B cell (primary cell): Measurements from ENCODE around the gene GGACT. TPM values are rescaled to one million over a fixed set of nuclear protein-coding genes. Genes with fewer than 3 reads are reported as not detected.

Experiments
- ATAC-seq: fragments of 200-7000 bp; cut with Tn5 transposase; one replicate; pipeline ENCODE4 v1.10.0; 2021; ENCODE audit warnings: low read depth, mild to moderate bottlenecking, moderate number of reproducible peaks, moderate library complexity
- CTCF ChIA-PET: fragments of 350-600 bp; sonication (Branson Sonifier 250); formaldehyde crosslinking; loops from one replicate; lab custom pipeline; 2021; ENCODE audit warnings: antibody characterized with exemption, inconsistent platforms; lab: Charles Lee
- POLR2A ChIA-PET: fragments of 350-600 bp; sonication (Branson Sonifier 250); formaldehyde crosslinking; loops from one replicate; lab custom pipeline; 2021; ENCODE audit warnings: antibody characterized with exemption; lab: Charles Lee
- DNase-seq: peaks from one replicate; pipeline ENCODE4 v3.0.0; 2013
- H2AFZ ChIP-seq: 2 replicates; pipeline ENCODE4 v1.6.1; 2012; ENCODE audit warnings: mild to moderate bottlenecking, low read depth, low read length; ENCODE audit not compliant: insufficient read depth, poor library complexity, severe bottlenecking
- H3K27ac ChIP-seq, 2 donors: 1 replicate in 1 of 2; 2 replicates in 1 of 2; pipeline ENCODE4 v1.5.1; 2012 to 2013; ENCODE audit warnings: low read length in 2 of 2, mild to moderate bottlenecking in 2 of 2, moderate library complexity in 1 of 2
- H3K27me3 ChIP-seq, 4 experiments: fragments of 200-600 bp in 1 of 4; sonication (generic) in 1 of 4; replicated peaks in 1 of 4; 1 replicate in 2 of 4; 2 replicates in 2 of 4; pipeline versions ENCODE4 v1.6.1 to v1.7.0; 2013 to 2016; ENCODE audit warnings: low read length in 3 of 4, mild to moderate bottlenecking in 2 of 4, mixed read lengths in 1 of 4, moderate library complexity in 1 of 4; ENCODE audit not compliant: insufficient read depth in 4 of 4, control insufficient read depth in 3 of 4; ENCODE audit errors: control extremely low read depth in 1 of 4
- H3K36me3 ChIP-seq, 2 experiments: replicated peaks in 1 of 2; 1 replicate in 1 of 2; 2 replicates in 1 of 2; pipeline versions ENCODE4 v1.6.1 to v1.7.1; 2013; ENCODE audit warnings: low read length in 1 of 2; ENCODE audit not compliant: insufficient read depth in 2 of 2, control insufficient read depth in 1 of 2; ENCODE audit errors: control extremely low read depth in 1 of 2, extremely low read depth in 1 of 2
- H3K4me1 ChIP-seq, 2 donors: fragments of 200-600 bp in 1 of 2; sonication (generic) in 1 of 2; 1 replicate in 1 of 2; 2 replicates in 1 of 2; pipeline versions ENCODE4 v1.5.1 to v1.6.1; 2013 to 2017; ENCODE audit warnings: low read length in 2 of 2; ENCODE audit not compliant: control insufficient read depth in 2 of 2, insufficient read depth in 2 of 2
- H3K4me2 ChIP-seq: replicated peaks from 2 replicates; pipeline ENCODE3; 2012; ENCODE audit warnings: mild to moderate bottlenecking, low read depth, low read length; ENCODE audit not compliant: poor library complexity, severe bottlenecking
- H3K4me3 ChIP-seq, 5 experiments: fragments of 200-600 bp in 1 of 5; sonication (generic) in 1 of 5; 1 replicate in 3 of 5; 2 replicates in 2 of 5; pipeline versions ENCODE4 v1.5.1 to v1.7.0; 2011 to 2016; ENCODE audit warnings: low read length in 4 of 5, mild to moderate bottlenecking in 4 of 5, low read depth in 2 of 5, control low read depth in 1 of 5, moderate library complexity in 1 of 5; ENCODE audit not compliant: insufficient read depth in 1 of 5; ENCODE audit errors: control extremely low read depth in 1 of 5, extremely low read depth in 1 of 5
- H3K79me2 ChIP-seq: fragments of 200-600 bp; sonication (generic); one replicate; pipeline ENCODE4 v1.6.0; 2016; ENCODE audit warnings: low read length; ENCODE audit not compliant: control insufficient read depth, insufficient read depth
- H3K9ac ChIP-seq: fragments of 200-600 bp; sonication (generic); 2 replicates; pipeline ENCODE4 v1.6.1; 2017; ENCODE audit warnings: mild to moderate bottlenecking, low read length, moderate library complexity
- H3K9me3 ChIP-seq, 3 donors: one replicate each; pipeline versions ENCODE4 v1.6.1 to v1.7.1; 2013; ENCODE audit warnings: low read length in 2 of 3; ENCODE audit not compliant: control insufficient read depth in 2 of 3, insufficient read depth in 1 of 3; ENCODE audit errors: control extremely low read depth in 1 of 3
- H4K20me1 ChIP-seq: 2 replicates; pipeline ENCODE4 v1.6.0; 2012; ENCODE audit warnings: mild to moderate bottlenecking, low read length; ENCODE audit not compliant: insufficient read depth, control insufficient read depth, poor library complexity, severe bottlenecking
- H3K27ac Mint-ChIP-seq: one replicate; pipeline ENCODE4 v1.8.0; 2021; ENCODE audit warnings: mixed read lengths
- H3K27me3 Mint-ChIP-seq: one replicate; pipeline ENCODE4 v1.8.0; 2021; ENCODE audit warnings: mixed read lengths
- H3K4me1 Mint-ChIP-seq: one replicate; pipeline ENCODE4 v1.8.0; 2021; ENCODE audit warnings: mixed read lengths
- H3K4me3 Mint-ChIP-seq: one replicate; pipeline ENCODE4 v1.8.0; 2021; ENCODE audit warnings: mixed read lengths
- H3K9me3 Mint-ChIP-seq: one replicate; pipeline ENCODE4 v1.8.0; 2022; ENCODE audit warnings: mixed read lengths; ENCODE audit not compliant: insufficient read depth
- CTCF ChIP-seq: fragments of 200-600 bp; IDR thresholded peaks from one replicate; pipeline ENCODE4 v1.8.0; 2022; ENCODE audit warnings: antibody characterized with exemption, mild to moderate bottlenecking
- EZH2 ChIP-seq: IDR thresholded peaks from 2 replicates; pipeline ENCODE4 v1.6.1; 2012; ENCODE audit warnings: borderline replicate concordance, low read depth, mild to moderate bottlenecking, moderate library complexity, low read length; ENCODE audit not compliant: insufficient read depth, poor library complexity, severe bottlenecking
- WGBS: methylation state at CpG from one replicate; pipeline ENCODE4 v1.1.5; 2013; ENCODE audit warnings: missing lambda C conversion rate; ENCODE audit not compliant: insufficient coverage; 5-methylcytosine and 5-hydroxymethylcytosine counted together
- intact Hi-C: fragments of 100-400 bp; cut with micrococcal nuclease; formaldehyde crosslinking; loops from one replicate; pipeline ENCODE4 v1.10.0; 2022
- polyA plus RNA-seq: library from polyadenylated mRNA; depleted of rRNA; stranded (reverse); fragments of >200 nt; gene quantifications from 2 replicates; pipeline ENCODE4 v1.2.3, GENCODE V29; 2012
- total RNA-seq, 2 donors: library from RNA; stranded (reverse); fragments of 120-200 nt in 1 of 2; gene quantifications; 1 replicate in 1 of 2; 2 replicates in 1 of 2; pipeline versions ENCODE4 v1.2.3 to v1.2.4, GENCODE V29; 2013 to 2022

Gene GGACT
- total and polyA plus RNA-seq, 2 donors (not counting 1 experiment from before 2014, with no cell fraction given), result 3.2 to 3.5 TPM

- H3K9ac ChIP-seq, result no peak overlapping the region
- H3K4me3 ChIP-seq, result no peak overlapping the region
- no peak for DNase-seq
- Mint-ChIP-seq H3K4me1 (no peaks in the 10 kb centered on the region), H3K4me3 (no peak overlapping the region), H3K27me3 (no peaks in the 10 kb centered on the region), H3K9me3 (peaks cover 3% of the 10 kb centered on the region), H3K27ac (no peak overlapping the region)
- H3K4me1 ChIP-seq, result no peaks in the 10 kb centered on the region
- ChIA-PET POLR2A (no interaction called here), CTCF (no interaction called here)
- intact Hi-C loops, result no loop called here
- H4K20me1 ChIP-seq, result no peaks in the 10 kb centered on the region
- no peaks in the 10 kb centered on the region for H3K27me3 ChIP-seq
- no peak overlapping the region for H3K27ac ChIP-seq
- no peak overlapping the region for H3K4me2 ChIP-seq
- TF ChIP-seq CTCF (no peak), EZH2 (no peak)
- no peaks in the 10 kb centered on the region for H3K79me2 ChIP-seq
- no peak for ATAC-seq
- WGBS, result no CpG with 5 or more reads among the region's 2 CpGs
- H2AFZ ChIP-seq, result no peak overlapping the region
- H3K9me3 ChIP-seq, result no peaks in the 10 kb centered on the region
- peaks cover 0 to 16% of the 10 kb centered on the region in 2 experiments for H3K36me3 ChIP-seq
Measured at GRCh38 chr13:100581504-100581903, 7.1 kb downstream of the GGACT start.

GRCh38 chr13:100581030-100581429 lies 7.6 kb downstream of the GGACT start:
- H3K79me2 ChIP-seq, result no peaks in the 10 kb centered on the region
- Mint-ChIP-seq H3K9me3 (peaks cover 3% of the 10 kb centered on the region), H3K27ac (no peak overlapping the region), H3K4me3 (no peak overlapping the region), H3K4me1 (no peaks in the 10 kb centered on the region), H3K27me3 (no peaks in the 10 kb centered on the region)
- no peak overlapping the region for H2AFZ ChIP-seq
- no peak for ATAC-seq
- H3K27ac ChIP-seq, result no peak overlapping the region
- no peak overlapping the region for H3K4me3 ChIP-seq
- H3K4me2 ChIP-seq, result no peak overlapping the region
- H3K36me3 ChIP-seq, result peaks cover 0 to 16% of the 10 kb centered on the region in 2 experiments
- no peaks in the 10 kb centered on the region for H3K27me3 ChIP-seq
- H3K9me3 ChIP-seq, result no peaks in the 10 kb centered on the region
- intact Hi-C loops, result no loop called here
- 97% methylated on average over 3 of the region's 4 CpGs for WGBS
- ChIA-PET POLR2A (no interaction called here), CTCF (interaction anchor here (1.3 kb wide), 1 partner anchor 8 kb away, joined by 4 read pairs; the partner anchor contains the start of gene GGACT)
- H4K20me1 ChIP-seq, result no peaks in the 10 kb centered on the region
- no peaks in the 10 kb centered on the region for H3K4me1 ChIP-seq
- DNase-seq, result no peak
- no peak for TF ChIP-seq CTCF
- no peak for TF ChIP-seq EZH2
- H3K9ac ChIP-seq, result no peak overlapping the region
